ENCODE data around the gene NLRP6. TPM values are rescaled to one million over a fixed set of nuclear protein-coding genes. Genes with fewer than 3 reads are reported as not detected.

NLRP6 gene
- polyA plus RNA-seq, 2 of the 4 experiments (the other 2 are of a cell fraction): 0.03 TPM; not detected in 1

DNA sequence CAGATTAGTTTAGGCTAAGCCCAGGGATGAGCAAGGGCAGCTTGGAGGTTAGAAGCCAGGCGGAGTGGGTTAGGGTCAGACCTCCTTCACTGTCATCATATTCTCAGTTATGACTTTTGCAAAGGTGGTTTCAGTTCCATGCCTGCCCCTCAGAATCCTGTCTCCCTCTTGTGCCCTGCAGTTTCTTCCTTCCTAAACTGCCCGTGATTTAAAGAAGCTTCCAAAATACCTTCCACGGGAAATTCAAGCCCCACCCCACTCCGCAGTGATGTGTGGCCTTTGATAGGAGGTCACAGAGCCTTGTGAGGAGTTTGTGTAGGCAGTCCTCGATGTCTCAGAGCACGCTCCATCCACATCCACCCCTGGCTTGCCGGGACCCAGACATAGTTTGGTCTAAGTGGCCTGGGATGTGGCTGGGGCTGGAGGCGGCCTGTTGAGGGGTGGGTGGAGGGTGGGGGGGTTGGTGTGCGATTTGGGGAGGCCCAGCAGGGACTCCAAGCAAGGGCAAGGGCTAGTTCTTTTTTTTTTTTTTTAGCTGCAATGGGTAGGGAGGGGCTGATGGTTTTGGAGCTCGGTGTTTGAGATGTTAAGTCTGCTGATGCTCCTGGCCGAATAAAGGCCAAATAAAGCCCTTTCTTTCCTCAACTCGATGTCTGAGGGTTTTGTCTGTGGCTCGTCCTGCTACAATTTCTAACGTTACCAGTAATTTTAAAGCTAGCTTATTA is 34.0 kb downstream of the NLRP6 start:
- Histone ChIP-seq H3K4me3 (no peak overlapping the region), H3K4me1 (peaks cover 18% of the 10 kb centered on the region; the same call in 2 of the 3 replicates), H3K9me3 (no peaks in the 10 kb centered on the region), H3K27ac (peak overlapping the region in 1 of 2 experiments; percentile 48; a peak in 1 of 6 replicates), H3K4me2 (no peak overlapping the region)
- POLR2A ChIA-PET: interaction anchor here (1.0 kb wide), 1 partner anchor 43 kb away, joined by 4 read pairs; no protein-coding TSS in a partner anchor
- WGBS (ENCODE audit: missing lambda C conversion rate): 73% methylated on average over 11 of the region's 14 CpGs
- TF ChIP-seq, protein P1, sequence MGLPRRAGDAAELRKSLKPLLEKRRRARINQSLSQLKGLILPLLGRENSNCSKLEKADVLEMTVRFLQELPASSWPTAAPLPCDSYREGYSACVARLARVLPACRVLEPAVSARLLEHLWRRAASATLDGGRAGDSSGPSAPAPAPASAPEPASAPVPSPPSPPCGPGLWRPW (IDR thresholded peaks at IDR 0.05): no peak
- no peak for TF ChIP-seq HOXB13 (CRISPR knock-in tag; IDR thresholded peaks at IDR 0.05; ENCODE audit: low read depth)
- no peak for TF ChIP-seq RAD21 (conservative IDR thresholded peaks at IDR 0.05 in 1 of 2, IDR thresholded peaks at IDR 0.05 in 1 of 2)
- TF ChIP-seq CBX8 (IDR thresholded peaks at IDR 0.05): no peak
- TF ChIP-seq ZFP36 (IDR thresholded peaks at IDR 0.05; ENCODE audit: borderline replicate concordance, partially characterized antibody): no peak
- no peak for TF ChIP-seq JUNB (IDR thresholded peaks at IDR 0.05)
- no peak for TF ChIP-seq HOXB5 (CRISPR knock-in tag; IDR thresholded peaks at IDR 0.05)
- no peak for TF ChIP-seq RARB (CRISPR knock-in tag; IDR thresholded peaks at IDR 0.05)
- TF ChIP-seq HEYL (CRISPR knock-in tag; IDR thresholded peaks at IDR 0.05): no peak
- TF ChIP-seq, protein P2, sequence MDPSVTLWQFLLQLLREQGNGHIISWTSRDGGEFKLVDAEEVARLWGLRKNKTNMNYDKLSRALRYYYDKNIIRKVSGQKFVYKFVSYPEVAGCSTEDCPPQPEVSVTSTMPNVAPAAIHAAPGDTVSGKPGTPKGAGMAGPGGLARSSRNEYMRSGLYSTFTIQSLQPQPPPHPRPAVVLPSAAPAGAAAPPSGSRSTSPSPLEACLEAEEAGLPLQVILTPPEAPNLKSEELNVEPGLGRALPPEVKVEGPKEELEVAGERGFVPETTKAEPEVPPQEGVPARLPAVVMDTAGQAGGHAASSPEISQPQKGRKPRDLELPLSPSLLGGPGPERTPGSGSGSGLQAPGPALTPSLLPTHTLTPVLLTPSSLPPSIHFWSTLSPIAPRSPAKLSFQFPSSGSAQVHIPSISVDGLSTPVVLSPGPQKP (IDR thresholded peaks at IDR 0.05; ENCODE audit: low read depth, low read length): no peak
- no peak for TF ChIP-seq EHMT2 (IDR thresholded peaks at IDR 0.05; ENCODE audit: low read depth)
- no peak for TF ChIP-seq HOXA7 (CRISPR knock-in tag; IDR thresholded peaks at IDR 0.05)
- TF ChIP-seq FOSB (CRISPR knock-in tag; IDR thresholded peaks at IDR 0.05): no peak
- CTCF ChIA-PET: interaction anchor here (0.7 to 1.2 kb wide), 5 partner anchors 12 to 136 kb away, joined by 3 to 5 read pairs (median 3); no protein-coding TSS in a partner anchor
- no peak for ATAC-seq
- FAIRE-seq: no peak
- no peak for DNase-seq (ENCODE audit: low read depth in 1 of 2, low spot score in 1 of 2)

DNA sequence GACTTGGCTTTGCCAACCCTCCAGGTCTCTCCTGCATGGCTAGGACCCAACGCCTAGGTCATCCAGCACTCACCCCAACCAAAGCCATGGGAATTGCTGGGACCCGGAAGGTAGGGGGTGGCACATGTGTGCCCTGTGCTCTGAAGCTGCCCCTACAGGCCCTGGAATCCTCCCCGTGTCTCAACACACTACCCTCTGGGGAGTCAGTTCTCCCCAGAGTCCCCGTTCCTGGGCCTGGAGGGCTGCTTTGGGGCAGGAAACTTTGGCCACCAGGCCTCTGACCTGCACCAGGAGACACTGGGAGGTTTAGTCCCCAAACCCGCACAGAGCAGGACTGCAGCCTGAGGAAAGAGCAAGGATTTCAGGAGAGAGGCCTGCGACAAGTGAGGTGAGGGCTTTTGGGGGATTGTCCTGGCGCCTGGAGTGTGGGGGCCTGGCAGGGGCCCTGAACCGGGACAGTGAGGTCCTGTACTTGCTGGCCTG is 35.1 kb downstream of the NLRP6 start:
- FAIRE-seq (no peak), ATAC-seq (no peak), DNase-seq (ENCODE audit: low read depth in 1 of 2, low spot score in 1 of 2) (no peak)
- Histone ChIP-seq H3K27ac (peak overlapping the region in 1 of 2 experiments; percentile 43; a peak in 3 of 6 replicates), H3K9me3 (no peaks in the 10 kb centered on the region), H3K4me3 (no peak overlapping the region), H3K4me2 (no peak overlapping the region), H3K4me1 (peaks cover 11% of the 10 kb centered on the region; the same call in 2 of the 3 replicates)
- ChIA-PET POLR2A (interaction anchor here (1.0 kb wide), 1 partner anchor 42 kb away, joined by 4 read pairs; no protein-coding TSS in a partner anchor), CTCF (no interaction called here)
- TF ChIP-seq FOSL2 (IDR thresholded peaks at IDR 0.05): no peak
- no peak for TF ChIP-seq FOSL2 (CRISPR knock-in tag; IDR thresholded peaks at IDR 0.05)
- TF ChIP-seq, protein P3, sequence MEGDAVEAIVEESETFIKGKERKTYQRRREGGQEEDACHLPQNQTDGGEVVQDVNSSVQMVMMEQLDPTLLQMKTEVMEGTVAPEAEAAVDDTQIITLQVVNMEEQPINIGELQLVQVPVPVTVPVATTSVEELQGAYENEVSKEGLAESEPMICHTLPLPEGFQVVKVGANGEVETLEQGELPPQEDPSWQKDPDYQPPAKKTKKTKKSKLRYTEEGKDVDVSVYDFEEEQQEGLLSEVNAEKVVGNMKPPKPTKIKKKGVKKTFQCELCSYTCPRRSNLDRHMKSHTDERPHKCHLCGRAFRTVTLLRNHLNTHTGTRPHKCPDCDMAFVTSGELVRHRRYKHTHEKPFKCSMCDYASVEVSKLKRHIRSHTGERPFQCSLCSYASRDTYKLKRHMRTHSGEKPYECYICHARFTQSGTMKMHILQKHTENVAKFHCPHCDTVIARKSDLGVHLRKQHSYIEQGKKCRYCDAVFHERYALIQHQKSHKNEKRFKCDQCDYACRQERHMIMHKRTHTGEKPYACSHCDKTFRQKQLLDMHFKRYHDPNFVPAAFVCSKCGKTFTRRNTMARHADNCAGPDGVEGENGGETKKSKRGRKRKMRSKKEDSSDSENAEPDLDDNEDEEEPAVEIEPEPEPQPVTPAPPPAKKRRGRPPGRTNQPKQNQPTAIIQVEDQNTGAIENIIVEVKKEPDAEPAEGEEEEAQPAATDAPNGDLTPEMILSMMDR (IDR thresholded peaks at IDR 0.05): no peak
- no peak for TF ChIP-seq JUNB (IDR thresholded peaks at IDR 0.05)
- no peak for TF ChIP-seq CEBPB (IDR thresholded peaks at IDR 0.05)
- TF ChIP-seq RFX5 (IDR thresholded peaks at IDR 0.05): no peak
- no peak for TF ChIP-seq KDM5A (IDR thresholded peaks at IDR 0.05)
- TF ChIP-seq, protein P4, sequence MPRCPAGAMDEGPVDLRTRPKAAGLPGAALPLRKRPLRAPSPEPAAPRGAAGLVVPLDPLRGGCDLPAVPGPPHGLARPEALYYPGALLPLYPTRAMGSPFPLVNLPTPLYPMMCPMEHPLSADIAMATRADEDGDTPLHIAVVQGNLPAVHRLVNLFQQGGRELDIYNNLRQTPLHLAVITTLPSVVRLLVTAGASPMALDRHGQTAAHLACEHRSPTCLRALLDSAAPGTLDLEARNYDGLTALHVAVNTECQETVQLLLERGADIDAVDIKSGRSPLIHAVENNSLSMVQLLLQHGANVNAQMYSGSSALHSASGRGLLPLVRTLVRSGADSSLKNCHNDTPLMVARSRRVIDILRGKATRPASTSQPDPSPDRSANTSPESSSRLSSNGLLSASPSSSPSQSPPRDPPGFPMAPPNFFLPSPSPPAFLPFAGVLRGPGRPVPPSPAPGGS (IDR thresholded peaks at IDR 0.05): no peak
- 75% methylated on average over 7 of the region's 8 CpGs for WGBS (ENCODE audit: missing lambda C conversion rate)

Measured in A549 (cell line).